GM12878 (cell line): ENCODE results near the gene SORT1. TPM values are rescaled to one million over a fixed set of nuclear protein-coding genes. Genes with fewer than 3 reads are reported as not detected.

Source experiments
- ATAC-seq: fragments of 200-7000 bp; cut with Tn5 transposase; 3 replicates; pipeline ENCODE4 v1.9.1; 2020; ENCODE audit warnings: mild to moderate bottlenecking, moderate library complexity
- BruUV-seq: library from RNA; stranded (reverse); fragments of 400-500 nt; replicated peaks from 2 replicates; lab custom pipeline; 2021; lab: Mats Ljungman, UMichigan
- CTCF ChIA-PET: fragments of 300-600 bp; sonication (Branson Sonifier 250); formaldehyde crosslinking; extraction: SDS; loops from one replicate; lab custom pipeline; 2021; ENCODE audit warnings: inconsistent platforms; lab: Yijun Ruan, JAX
- POLR2A ChIA-PET: fragments of 350-600 bp; formaldehyde crosslinking; extraction: SDS; loops from one replicate; lab custom pipeline; 2021; ENCODE audit warnings: inconsistent platforms; lab: Charles Lee
- RAD21 ChIA-PET: fragments of 300-600 bp; sonication (Branson Sonifier 250); formaldehyde crosslinking; loops from one replicate; lab custom pipeline; 2023; ENCODE audit warnings: antibody characterized with exemption; ENCODE audit not compliant: unreplicated experiment; lab: Charles Lee
- SMC1A ChIA-PET: fragments of 300-600 bp; sonication (Branson Sonifier 250); formaldehyde crosslinking; loops from one replicate; lab custom pipeline; 2023; ENCODE audit not compliant: unreplicated experiment, uncharacterized antibody; lab: Charles Lee
- DNase-seq: peaks from one replicate; pipeline ENCODE4 v3.0.0-alpha.2; 2011; ENCODE audit warnings: low read depth, low spot score
- FAIRE-seq: peaks from 3 replicates; lab custom pipeline; 2011; peaks lifted over from hg19 to GRCh38; lab: Jason Lieb, UNC
- H2AFZ ChIP-seq: 2 replicates; pipeline ENCODE4 v1.6.0; 2011; ENCODE audit warnings: low read depth, low read length, control low read depth; ENCODE audit not compliant: control insufficient read depth
- H3K27ac ChIP-seq: 2 replicates; pipeline ENCODE4 v1.5.1; 2011; ENCODE audit warnings: control low read depth; ENCODE audit not compliant: control insufficient read depth, insufficient read depth
- H3K27me3 ChIP-seq, 2 experiments: replicated peaks in 1 of 2; 2 replicates each; pipeline versions ENCODE4 v1.6.0 to v1.6.1; 2011; ENCODE audit warnings: low read length in 1 of 2; ENCODE audit not compliant: control insufficient read depth in 2 of 2, insufficient read depth in 2 of 2
- H3K36me3 ChIP-seq, 2 experiments: 2 replicates each; pipeline ENCODE4 v1.5.1; 2011; ENCODE audit warnings: low read length in 1 of 2; ENCODE audit not compliant: control insufficient read depth in 2 of 2, insufficient read depth in 2 of 2
- H3K4me1 ChIP-seq: 2 replicates; pipeline ENCODE4 v1.6.1; 2011; ENCODE audit warnings: mild to moderate bottlenecking, low read length, moderate library complexity, mixed read lengths; ENCODE audit not compliant: control insufficient read depth, insufficient read depth
- H3K4me2 ChIP-seq: 2 replicates; pipeline ENCODE4 v1.6.0; 2011; ENCODE audit warnings: control low read depth; ENCODE audit not compliant: control insufficient read depth, insufficient read depth
- H3K4me3 ChIP-seq: fragments of 200-600 bp; sonication (generic); 2 replicates; pipeline ENCODE4 v1.5.1; 2016
- H3K79me2 ChIP-seq: 2 replicates; pipeline ENCODE4 v1.6.0; 2011; ENCODE audit warnings: low read length; ENCODE audit not compliant: control insufficient read depth, insufficient read depth
- H3K9ac ChIP-seq: 2 replicates; pipeline ENCODE4 v1.8.0; 2011; ENCODE audit warnings: low read length, control low read depth, mixed read lengths; ENCODE audit not compliant: control insufficient read depth, insufficient read depth
- H3K9me3 ChIP-seq: replicated peaks from 3 replicates; pipeline ENCODE4 v1.5.1; 2011; ENCODE audit warnings: mild to moderate bottlenecking, low read length; ENCODE audit not compliant: control insufficient read depth, insufficient read depth
- H4K20me1 ChIP-seq: 2 replicates; pipeline ENCODE4 v1.6.0; 2011; ENCODE audit not compliant: control insufficient read depth, insufficient read depth
- BCLAF1 ChIP-seq: fragments of 450-650 bp; IDR thresholded peaks from 2 replicates; pipeline ENCODE4 v1.6.1; 2017; ENCODE audit warnings: antibody characterized with exemption, mild to moderate bottlenecking, moderate library complexity
- CBX5 ChIP-seq: sonication (generic); IDR thresholded peaks from 2 replicates; pipeline ENCODE4 v1.6.1; 2016; ENCODE audit warnings: low read depth, moderate library complexity, mild to moderate bottlenecking, inconsistent platforms
- CREM ChIP-seq: IDR thresholded peaks from 2 replicates; pipeline ENCODE4 v1.6.1; 2014; ENCODE audit warnings: antibody characterized with exemption, low read depth
- IKZF1 ChIP-seq: fragments of 450-650 bp; conservative IDR thresholded peaks from 2 replicates; pipeline ENCODE4 v1.6.1; 2017; ENCODE audit warnings: antibody characterized with exemption, mild to moderate bottlenecking
- JUNB ChIP-seq: IDR thresholded peaks from 2 replicates; pipeline ENCODE4 v1.6.1; 2016; ENCODE audit warnings: antibody characterized with exemption, mild to moderate bottlenecking
- MEF2A ChIP-seq: IDR thresholded peaks from 2 replicates; pipeline ENCODE4 v1.6.1; 2011; ENCODE audit warnings: low read depth, mild to moderate bottlenecking, low read length, moderate library complexity; ENCODE audit not compliant: insufficient read depth
- MYC ChIP-seq: IDR thresholded peaks from 2 replicates; pipeline ENCODE4 v1.6.1; 2011; ENCODE audit warnings: mild to moderate bottlenecking, low read length, moderate library complexity, inconsistent platforms; ENCODE audit not compliant: insufficient read depth, insufficient replicate concordance, insufficient read length, severe bottlenecking
- NR2F1 ChIP-seq: fragments of 450-650 bp; conservative IDR thresholded peaks from 2 replicates; pipeline ENCODE4 v1.6.1; 2017; ENCODE audit warnings: mild to moderate bottlenecking
- RAD51 ChIP-seq: fragments of 450-650 bp; IDR thresholded peaks from 2 replicates; pipeline ENCODE4 v1.6.1; 2016; ENCODE audit warnings: moderate library complexity, mild to moderate bottlenecking, inconsistent platforms
- SUPT20H ChIP-seq: IDR thresholded peaks from 2 replicates; pipeline ENCODE4 v1.6.1; 2011; ENCODE audit warnings: low read depth, mild to moderate bottlenecking, low read length, moderate library complexity, borderline replicate concordance; ENCODE audit not compliant: control insufficient read depth
- TBL1XR1 ChIP-seq: IDR thresholded peaks from 2 replicates; pipeline ENCODE4 v1.6.1; 2012; ENCODE audit warnings: low read depth, low read length, improper control_type of control experiment
- WGBS: methylation state at CpG from one replicate; pipeline ENCODE4 v1.1.6; 2016; ENCODE audit warnings: low lambda C conversion rate; ENCODE audit not compliant: insufficient replicate concordance, insufficient coverage; ENCODE audit errors: missing lambda C conversion rate; 5-methylcytosine and 5-hydroxymethylcytosine counted together
- in situ Hi-C: fragments of 300-500 bp; cut with MboI; formaldehyde crosslinking; loops from 9 replicates; pipeline ENCODE4 v1.14.3; 2018; ENCODE audit warnings: mixed read lengths
- intact Hi-C: fragments of 100-400 bp; cut with micrococcal nuclease; formaldehyde crosslinking; loops from one replicate; pipeline ENCODE4 v1.14.2; 2022; ENCODE audit not compliant: unreplicated experiment
- polyA plus RNA-seq, 11 experiments: library from polyadenylated mRNA; depleted of rRNA in 4 of 11; unstranded in 6 of 11; stranded (reverse) in 5 of 11; fragments of >200 nt; fragmentation: Nextera tagmentation in 4 of 11; fragmentation: Illumina TruSeq in 1 of 11; extraction: Ambion mirVana in 4 of 11; extraction: Trizol in 1 of 11; gene quantifications; 1 replicate in 1 of 11; 2 replicates in 10 of 11; pipeline versions ENCODE4 v1.2.1 to v1.2.3, GENCODE V29; 2011 to 2016; ENCODE audit warnings: inconsistent platforms in 2 of 11, missing spikeins in 2 of 11, low read depth in 1 of 11
- total RNA-seq, 4 experiments: library from RNA; depleted of rRNA in 3 of 4; stranded (reverse); fragments of >200 nt in 3 of 4; fragmentation: Illumina TruSeq in 1 of 4; extraction: Trizol in 1 of 4; gene quantifications; 2 replicates each; pipeline versions ENCODE4 v1.2.1 to v1.2.3, GENCODE V29; 2013 to 2021
- TF ChIP-seq, protein P1 (sequence below): IDR thresholded peaks from 2 replicates; pipeline ENCODE4 v1.6.1; 2012; ENCODE audit warnings: low read length, inconsistent platforms
- TF ChIP-seq, protein P2 (sequence below): IDR thresholded peaks from 2 replicates; pipeline ENCODE4 v1.6.1; 2011; ENCODE audit warnings: mild to moderate bottlenecking, low read depth, low read length, moderate library complexity; ENCODE audit not compliant: insufficient replicate concordance

The SORT1 gene
- total and polyA plus RNA-seq, 10 of the 15 experiments (the other 5 are each of a cell fraction or from before 2014, with no cell fraction given), result 0.06 to 1.9 (median 0.33) TPM; not detected in 1

- no peak for TF ChIP-seq MEF2A
- no peak for TF ChIP-seq BCLAF1
These were observed 133.9 kb downstream of the SORT1 start (continued) for GRCh38 chr1:109263597-109264378.

- Histone ChIP-seq H3K79me2 (no peaks in the 10 kb centered on the region), H3K4me3 (no peak overlapping the region), H3K4me2 (no peak overlapping the region), H3K27me3 (no peaks in the 10 kb centered on the region), H3K27ac (no peak overlapping the region), H3K9me3 (no peaks in the 10 kb centered on the region), H4K20me1 (no peaks in the 10 kb centered on the region), H3K36me3 (no peaks in the 10 kb centered on the region), H3K9ac (no peak overlapping the region), H2AFZ (no peak overlapping the region), H3K4me1 (no peaks in the 10 kb centered on the region)
- ATAC-seq, result peak; percentile 32
- ChIA-PET CTCF (interaction anchor here (1.0 to 4.6 kb wide), 7 partner anchors 10 to 269 kb away, joined by 3 to 45 read pairs (median 5); partner anchors contain the start of genes SARS1 and SORT1), RAD21 (interaction anchor here (0.8 to 1.4 kb wide), 2 partner anchors 137 to 268 kb away, joined by 3 to 6 read pairs; no protein-coding TSS in a partner anchor), POLR2A (no interaction called here), SMC1A (interaction anchor here (0.9 kb wide), 1 partner anchor 285 kb away, joined by 3 read pairs; the partner anchor contains the start of gene GNAI3)
- intact Hi-C loops, result loop anchor here (1.0 kb wide), 2 partner anchors 136 to 269 kb away; no protein-coding TSS in a partner anchor
- FAIRE-seq, result no peak
- no peak for DNase-seq
- no peak for TF ChIP-seq TBL1XR1
- TF ChIP-seq SUPT20H, result no peak
- no peak for TF ChIP-seq CBX5
- TF ChIP-seq JUNB, result no peak
- TF ChIP-seq IKZF1, result no peak
- TF ChIP-seq, protein P1, sequence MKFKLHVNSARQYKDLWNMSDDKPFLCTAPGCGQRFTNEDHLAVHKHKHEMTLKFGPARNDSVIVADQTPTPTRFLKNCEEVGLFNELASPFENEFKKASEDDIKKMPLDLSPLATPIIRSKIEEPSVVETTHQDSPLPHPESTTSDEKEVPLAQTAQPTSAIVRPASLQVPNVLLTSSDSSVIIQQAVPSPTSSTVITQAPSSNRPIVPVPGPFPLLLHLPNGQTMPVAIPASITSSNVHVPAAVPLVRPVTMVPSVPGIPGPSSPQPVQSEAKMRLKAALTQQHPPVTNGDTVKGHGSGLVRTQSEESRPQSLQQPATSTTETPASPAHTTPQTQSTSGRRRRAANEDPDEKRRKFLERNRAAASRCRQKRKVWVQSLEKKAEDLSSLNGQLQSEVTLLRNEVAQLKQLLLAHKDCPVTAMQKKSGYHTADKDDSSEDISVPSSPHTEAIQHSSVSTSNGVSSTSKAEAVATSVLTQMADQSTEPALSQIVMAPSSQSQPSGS, result no peak
- no peak for TF ChIP-seq RAD51
- TF ChIP-seq, protein P2, sequence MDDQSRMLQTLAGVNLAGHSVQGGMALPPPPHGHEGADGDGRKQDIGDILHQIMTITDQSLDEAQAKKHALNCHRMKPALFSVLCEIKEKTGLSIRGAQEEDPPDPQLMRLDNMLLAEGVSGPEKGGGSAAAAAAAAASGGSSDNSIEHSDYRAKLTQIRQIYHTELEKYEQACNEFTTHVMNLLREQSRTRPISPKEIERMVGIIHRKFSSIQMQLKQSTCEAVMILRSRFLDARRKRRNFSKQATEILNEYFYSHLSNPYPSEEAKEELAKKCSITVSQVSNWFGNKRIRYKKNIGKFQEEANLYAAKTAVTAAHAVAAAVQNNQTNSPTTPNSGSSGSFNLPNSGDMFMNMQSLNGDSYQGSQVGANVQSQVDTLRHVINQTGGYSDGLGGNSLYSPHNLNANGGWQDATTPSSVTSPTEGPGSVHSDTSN, result no peak
- TF ChIP-seq CREM, result no peak
- TF ChIP-seq MYC, result no peak
- no peak for TF ChIP-seq NR2F1
- BruUV-seq, result no TSS peak
- in situ Hi-C loops, result loop anchor here (5.0 kb wide), 2 partner anchors 139 to 269 kb away; no protein-coding TSS in a partner anchor
- 53% methylated on average over 12 of the region's 12 CpGs for WGBS
These were observed 134.5 kb downstream of the SORT1 start for GRCh38 chr1:109263234-109263596.
